Endodermal cell (in vitro differentiated cells): Measurements from ENCODE around the gene ATRX. TPM values are rescaled to one million over a fixed set of nuclear protein-coding genes. Genes with fewer than 3 reads are reported as not detected.
A peak's percentile ranks its signal among the peaks of the same experiment; 100 is the strongest.

Source experiments
- DNase-seq: peaks from one replicate; pipeline ENCODE4 v3.0.0-alpha.2; 2017
- H3K27ac ChIP-seq: 2 replicates; pipeline ENCODE4 v1.5.1; 2013; ENCODE audit warnings: mild to moderate bottlenecking, low read depth, low read length, moderate library complexity
- H3K27me3 ChIP-seq: 2 replicates; pipeline ENCODE4 v1.6.1; 2013; ENCODE audit warnings: mild to moderate bottlenecking, low read length, moderate library complexity; ENCODE audit not compliant: insufficient read depth, control insufficient read depth, poor library complexity, severe bottlenecking
- H3K36me3 ChIP-seq: 2 replicates; pipeline ENCODE4 v1.7.0; 2013; ENCODE audit warnings: mild to moderate bottlenecking, low read length, moderate library complexity; ENCODE audit not compliant: control insufficient read depth, insufficient read depth
- H3K4me1 ChIP-seq: one replicate; pipeline ENCODE4 v1.7.0; 2013; ENCODE audit warnings: low read length; ENCODE audit not compliant: control insufficient read depth, insufficient read depth
- H3K4me3 ChIP-seq: 2 replicates; pipeline ENCODE4 v1.5.1; 2013; ENCODE audit warnings: mild to moderate bottlenecking, low read length, moderate library complexity
- H3K9ac ChIP-seq: 2 replicates; pipeline ENCODE4 v1.6.1; 2013; ENCODE audit warnings: mild to moderate bottlenecking, low read length, moderate library complexity; ENCODE audit not compliant: poor library complexity, severe bottlenecking; ENCODE audit errors: extremely low read depth
- H3K9me3 ChIP-seq: 2 replicates; pipeline ENCODE4 v1.6.1; 2013; ENCODE audit warnings: mild to moderate bottlenecking, low read length, moderate library complexity; ENCODE audit not compliant: control insufficient read depth
- H3K27ac Mint-ChIP-seq: 2 replicates; pipeline ENCODE4 v1.8.0; 2020; ENCODE audit warnings: mixed read lengths
- H3K27me3 Mint-ChIP-seq: 2 replicates; pipeline ENCODE4 v1.8.0; 2021; ENCODE audit warnings: mild to moderate bottlenecking, mixed read lengths; ENCODE audit not compliant: insufficient read depth
- H3K36me3 Mint-ChIP-seq: 2 replicates; pipeline ENCODE4 v1.8.0; 2020; ENCODE audit warnings: low read depth, mixed read lengths
- H3K4me1 Mint-ChIP-seq: 2 replicates; pipeline ENCODE4 v1.8.0; 2020; ENCODE audit warnings: mixed read lengths
- H3K4me3 Mint-ChIP-seq: 2 replicates; pipeline ENCODE4 v1.8.0; 2020; ENCODE audit warnings: mild to moderate bottlenecking, moderate library complexity, mixed read lengths
- H3K9me3 Mint-ChIP-seq: 2 replicates; pipeline ENCODE4 v1.8.0; 2020; ENCODE audit warnings: mild to moderate bottlenecking, mixed read lengths
- CTCF ChIP-seq: fragments of 200-600 bp; sonication (generic); conservative IDR thresholded peaks from 2 replicates; pipeline ENCODE4 v1.5.0; 2021; ENCODE audit warnings: antibody characterized with exemption, mild to moderate bottlenecking
- WGBS, 2 experiments: methylation state at CpG; one replicate each; pipeline versions ENCODE4 v1.1.5 to v1.1.7; 2013; ENCODE audit warnings: missing lambda C conversion rate in 2 of 2, mixed read lengths in 1 of 2; ENCODE audit not compliant: insufficient coverage in 1 of 2, insufficient read length in 1 of 2; 5-methylcytosine and 5-hydroxymethylcytosine counted together
- total RNA-seq, 2 donors: library from RNA; stranded (reverse); fragmentation: NEBNext Ultra II Directional in 1 of 2; extraction: Animal tissue kit (Norgen Biotek cat#: 25700) in 1 of 2; gene quantifications; 2 replicates in 1 of 2; 3 replicates in 1 of 2; pipeline ENCODE4 v1.2.1, GENCODE V29; 2021

The ATRX gene
- total RNA-seq, 2 donors from 2014 or later: 120 to 137 TPM

- no peak for DNase-seq
- H3K27ac Mint-ChIP-seq: peak overlapping the region; percentile 100
- no peaks in the 10 kb centered on the region for H3K36me3 Mint-ChIP-seq
- H3K27ac ChIP-seq: peak overlapping the region; percentile 99
- no peaks in the 10 kb centered on the region for H3K4me1 ChIP-seq
- no peaks in the 10 kb centered on the region for H3K9me3 ChIP-seq
- H3K9ac ChIP-seq: peak overlapping the region; percentile 99
- no peaks in the 10 kb centered on the region for H3K27me3 ChIP-seq
- H3K9me3 Mint-ChIP-seq: peaks cover 44% of the 10 kb centered on the region
- peak overlapping the region; percentile 93 for H3K4me3 ChIP-seq
- no peaks in the 10 kb centered on the region for H3K36me3 ChIP-seq
- no peak for TF ChIP-seq CTCF
- peak overlapping the region; percentile 97 for H3K4me3 Mint-ChIP-seq
- no peaks in the 10 kb centered on the region for H3K27me3 Mint-ChIP-seq
- 33 to 49% methylated on average over 1 to 5 of the region's 5 CpGs for WGBS, 2 experiments
- H3K4me1 Mint-ChIP-seq: no peaks in the 10 kb centered on the region
These were observed 307 bp upstream of the ATRX start for GRCh38 chrX:77786365-77786680.

GRCh38 chrX:77779695-77780094 lies 6.3 kb downstream of the ATRX start:
- 87% methylated on average over 3 of the region's 3 CpGs; no CpG with 5 or more reads in 1 of the 2 experiments for WGBS, 2 experiments
- Histone ChIP-seq H3K36me3 (no peaks in the 10 kb centered on the region), H3K9me3 (no peaks in the 10 kb centered on the region), H3K9ac (no peak overlapping the region), H3K27ac (no peak overlapping the region), H3K4me3 (no peak overlapping the region), H3K27me3 (no peaks in the 10 kb centered on the region), H3K4me1 (no peaks in the 10 kb centered on the region)
- no peaks in the 10 kb centered on the region for H3K4me1 Mint-ChIP-seq
- no peak for TF ChIP-seq CTCF
- H3K9me3 Mint-ChIP-seq: peaks cover 40% of the 10 kb centered on the region
- H3K36me3 Mint-ChIP-seq: peaks cover 5% of the 10 kb centered on the region
- DNase-seq: no peak
- H3K27me3 Mint-ChIP-seq: no peaks in the 10 kb centered on the region
- no peak overlapping the region for H3K4me3 Mint-ChIP-seq
- no peak overlapping the region for H3K27ac Mint-ChIP-seq

GRCh38 chrX:77776659-77777058 lies 9.4 kb downstream of the ATRX start:
- peaks cover 11% of the 10 kb centered on the region for H3K36me3 Mint-ChIP-seq
- Histone ChIP-seq H3K27me3 (no peaks in the 10 kb centered on the region), H3K9me3 (no peaks in the 10 kb centered on the region), H3K36me3 (no peaks in the 10 kb centered on the region), H3K4me3 (no peak overlapping the region), H3K9ac (no peak overlapping the region), H3K4me1 (no peaks in the 10 kb centered on the region), H3K27ac (no peak overlapping the region)
- peaks cover 41% of the 10 kb centered on the region for H3K9me3 Mint-ChIP-seq
- H3K4me1 Mint-ChIP-seq: no peaks in the 10 kb centered on the region
- 86 to 100% methylated on average over 1 to 2 of the region's 2 CpGs for WGBS, 2 experiments
- no peak for TF ChIP-seq CTCF
- DNase-seq: no peak
- no peaks in the 10 kb centered on the region for H3K27me3 Mint-ChIP-seq
- no peak overlapping the region for H3K27ac Mint-ChIP-seq
- no peak overlapping the region for H3K4me3 Mint-ChIP-seq
